Measurements from ENCODE around the gene PDXDC1. TPM values are rescaled to one million over a fixed set of nuclear protein-coding genes. Genes with fewer than 3 reads are reported as not detected.
"Not testable (repeated sequence)": the region's sequence is repeated elsewhere in the genome, so short reads cannot be mapped to it uniquely, and the experiment has no call there.

The PDXDC1 gene
- polyA plus RNA-seq, 3 donors: 96.3 to 114 (median 110) TPM

DNA sequence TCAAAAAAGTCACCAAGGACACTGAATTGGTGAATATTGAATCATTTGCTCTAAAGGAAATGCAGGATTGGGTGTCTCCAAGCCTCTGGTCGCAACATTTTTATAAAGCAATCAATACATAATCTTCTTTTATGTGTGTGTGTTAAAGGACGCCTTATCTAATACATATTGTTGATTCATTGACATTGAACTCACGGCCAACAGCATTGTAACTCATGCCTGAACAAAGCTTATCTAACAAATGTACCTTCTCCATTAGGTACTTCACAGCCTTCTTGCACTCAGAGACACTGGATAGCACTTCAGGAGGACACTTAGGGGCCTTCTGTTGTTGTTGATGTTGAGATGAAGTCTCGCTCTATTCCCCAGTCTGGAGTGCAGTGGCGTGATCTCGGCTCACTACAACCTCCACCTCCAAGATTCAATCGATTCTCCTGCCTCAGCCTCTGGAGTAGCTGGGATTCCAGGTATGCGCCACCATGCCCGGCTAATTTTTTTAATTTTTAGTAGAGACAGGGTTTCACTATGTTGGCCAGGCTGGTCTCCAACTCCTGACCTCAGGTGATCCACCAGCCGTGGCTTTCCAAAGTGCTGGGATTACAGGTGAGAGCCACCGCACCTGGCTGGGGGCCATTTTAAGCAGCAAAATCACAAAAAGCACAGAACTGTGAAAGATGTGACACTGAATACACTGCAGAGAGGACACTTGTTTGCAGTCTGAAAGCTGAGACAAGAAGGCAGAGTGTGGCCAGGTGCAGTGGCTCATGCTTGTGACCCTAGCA, 13.2 kb upstream of the PDXDC1 start:
- no peak for DNase-seq (ENCODE audit: extremely low read depth in 1 of 11, low read depth in 9 of 11, low spot score in 4 of 11)

DNA sequence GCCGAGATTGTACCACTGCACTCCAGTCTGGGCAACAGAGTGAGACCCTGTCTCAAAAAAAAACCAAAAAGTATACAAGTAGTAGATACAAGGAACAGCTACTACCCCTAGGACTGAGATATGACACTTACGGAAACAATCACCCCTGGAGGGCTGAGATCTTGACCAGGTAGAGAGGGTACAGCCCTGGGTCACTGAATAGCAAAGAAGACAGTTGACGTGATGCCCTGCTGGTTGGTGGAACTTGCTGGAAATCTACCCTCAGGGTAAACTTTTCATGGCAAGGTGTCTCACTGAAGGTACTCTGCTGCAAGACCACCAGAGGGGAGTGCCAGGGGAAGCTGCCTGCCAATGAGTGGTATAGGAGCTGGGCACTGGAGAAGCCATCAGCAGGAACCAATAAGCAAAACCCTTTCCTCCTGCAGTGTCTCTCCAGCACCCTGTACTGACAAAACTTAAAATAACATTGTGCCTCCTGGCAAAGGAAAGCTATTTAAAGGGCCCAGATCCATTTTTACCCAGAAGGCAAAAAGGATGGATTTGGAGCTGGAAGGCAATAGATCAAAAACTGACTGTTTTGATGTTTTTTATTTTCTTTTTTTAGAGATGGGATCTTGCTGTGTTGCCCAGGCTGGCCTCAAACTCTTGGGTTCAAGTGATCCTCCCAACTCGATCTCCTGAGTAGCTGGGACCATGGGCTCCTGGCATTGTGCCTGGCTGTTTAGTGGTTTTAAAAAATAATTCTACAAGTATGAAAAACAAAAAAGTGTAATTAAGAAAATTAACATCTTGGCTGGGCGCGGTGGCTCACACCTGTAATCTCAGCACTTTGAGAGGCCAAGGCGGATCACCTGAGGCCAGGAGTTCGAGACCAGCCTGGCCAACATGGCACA, 11.3 kb upstream of the PDXDC1 start:
- DNase-seq (ENCODE audit: extremely low read depth in 1 of 11, low read depth in 9 of 11, low spot score in 4 of 11): no peak

DNA sequence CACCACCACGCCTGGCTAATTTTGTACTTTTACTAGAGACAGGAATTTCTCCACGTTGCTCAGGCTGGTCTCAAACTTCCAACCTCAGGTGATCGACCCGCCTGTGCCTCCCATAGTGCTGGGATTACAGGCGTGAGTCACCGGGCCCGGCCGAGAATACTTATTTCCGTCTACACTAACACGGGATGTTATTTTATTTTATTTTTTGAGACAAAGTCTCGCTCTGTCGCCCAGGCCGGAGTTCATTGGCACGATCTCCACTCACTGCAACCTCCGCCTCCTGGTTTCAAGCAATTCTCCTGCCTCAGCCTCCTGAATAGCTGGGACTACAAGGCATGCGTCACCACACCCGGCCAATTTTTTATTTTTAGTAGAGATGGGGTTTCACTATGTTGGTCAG, 9.5 kb upstream of the PDXDC1 start:
- DNase-seq (ENCODE audit: extremely low read depth in 1 of 11, low read depth in 9 of 11, low spot score in 4 of 11): no peak

DNA sequence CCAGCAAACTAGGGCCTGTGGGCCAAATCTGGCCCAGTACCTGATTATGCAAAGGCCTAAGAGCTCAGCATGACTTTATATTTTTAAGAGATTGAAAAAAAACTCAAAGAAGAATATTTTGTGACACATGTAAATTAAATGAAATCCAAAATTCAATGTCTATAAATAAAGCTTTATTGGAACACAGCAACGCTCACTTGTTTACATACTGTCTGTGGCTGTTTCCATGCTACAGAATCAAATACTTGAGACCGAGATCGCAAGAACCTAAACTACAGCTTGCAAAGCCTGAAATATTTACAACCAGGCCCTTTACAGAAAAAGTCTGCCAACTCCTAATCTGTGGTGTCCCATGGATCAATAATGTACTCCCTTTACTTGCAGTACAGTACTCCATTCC, 5.0 kb upstream of the PDXDC1 start:
- not testable (repeated sequence) for DNase-seq (ENCODE audit: extremely low read depth in 1 of 11, low read depth in 9 of 11, low spot score in 4 of 11)

DNA sequence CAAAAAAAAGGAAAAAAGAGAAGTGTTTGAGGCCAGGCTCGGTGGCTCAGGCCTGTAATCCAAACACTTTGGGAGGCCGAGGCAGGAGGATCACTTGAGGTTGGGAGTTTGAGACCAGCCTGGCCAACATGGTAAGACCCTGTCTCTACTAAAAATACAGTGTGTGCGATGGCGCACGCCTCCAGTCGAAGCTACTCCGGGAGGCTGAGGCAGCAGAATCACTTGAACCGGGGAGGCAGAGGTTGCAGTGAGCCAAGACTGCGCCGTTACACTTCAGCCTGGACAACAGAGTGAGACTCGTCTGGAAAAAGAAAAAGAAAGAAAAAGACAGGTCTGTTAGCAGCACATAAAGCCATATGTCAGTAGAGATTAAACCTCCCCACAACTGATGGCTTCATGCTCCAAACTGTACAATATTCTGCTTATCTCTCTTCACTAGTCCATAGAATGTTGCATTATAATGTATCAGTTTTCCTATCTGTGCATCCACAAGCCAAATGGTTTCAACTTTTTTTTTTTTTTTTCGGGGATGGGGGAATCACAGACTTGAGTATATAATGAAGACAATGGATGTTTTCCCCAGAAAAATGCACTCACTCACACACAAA, 3.1 kb upstream of the PDXDC1 start:
- not testable (repeated sequence) for DNase-seq (ENCODE audit: extremely low read depth in 1 of 11, low read depth in 9 of 11, low spot score in 4 of 11)

DNA sequence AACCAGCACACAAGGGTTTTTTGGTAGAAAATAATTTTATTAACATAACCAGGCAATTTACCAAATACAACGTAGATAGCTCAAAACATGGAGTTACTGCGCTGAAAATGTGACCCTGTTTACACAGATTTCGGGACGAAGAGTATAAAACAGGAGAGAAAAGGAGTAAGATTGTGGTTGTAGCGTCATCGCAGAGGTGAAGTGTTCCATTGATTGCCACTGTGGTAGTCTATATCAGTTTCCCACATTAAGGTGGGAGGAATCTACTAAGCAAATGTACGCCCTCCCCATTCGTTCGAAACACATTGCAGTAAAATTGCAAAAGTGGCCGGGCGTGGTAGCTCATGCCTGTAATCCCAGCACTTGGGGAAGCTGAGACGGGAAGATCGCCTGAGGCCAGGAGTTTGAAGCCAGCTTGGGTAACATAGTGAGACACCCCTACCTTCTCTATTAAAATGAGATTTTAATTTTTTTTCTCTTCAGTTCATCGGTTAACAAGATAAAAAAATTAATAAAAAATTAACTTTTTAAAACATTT, 972 bp upstream of the PDXDC1 start:
- not testable (repeated sequence) for DNase-seq (ENCODE audit: extremely low read depth in 1 of 11, low read depth in 9 of 11, low spot score in 4 of 11)

DNA sequence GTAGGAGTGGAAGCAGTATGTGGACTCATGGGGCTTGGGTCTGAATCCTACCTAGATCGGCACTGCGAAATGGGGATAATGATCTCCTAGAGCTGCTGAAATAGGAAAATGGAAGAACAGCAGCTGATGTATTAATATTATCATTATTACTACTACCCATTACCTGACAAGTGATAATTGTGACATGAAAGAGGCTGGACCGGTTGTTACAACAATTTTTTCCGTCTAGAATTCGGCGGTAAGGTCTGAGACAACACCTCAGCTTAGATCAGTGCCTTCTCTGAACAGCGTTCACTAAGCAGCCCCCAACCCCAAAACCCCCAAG, 533 bp upstream of the PDXDC1 start:
- peak in 2 of 11 donors; percentile 55 to 57 for DNase-seq (ENCODE audit: extremely low read depth in 1 of 11, low read depth in 9 of 11, low spot score in 4 of 11)

DNA sequence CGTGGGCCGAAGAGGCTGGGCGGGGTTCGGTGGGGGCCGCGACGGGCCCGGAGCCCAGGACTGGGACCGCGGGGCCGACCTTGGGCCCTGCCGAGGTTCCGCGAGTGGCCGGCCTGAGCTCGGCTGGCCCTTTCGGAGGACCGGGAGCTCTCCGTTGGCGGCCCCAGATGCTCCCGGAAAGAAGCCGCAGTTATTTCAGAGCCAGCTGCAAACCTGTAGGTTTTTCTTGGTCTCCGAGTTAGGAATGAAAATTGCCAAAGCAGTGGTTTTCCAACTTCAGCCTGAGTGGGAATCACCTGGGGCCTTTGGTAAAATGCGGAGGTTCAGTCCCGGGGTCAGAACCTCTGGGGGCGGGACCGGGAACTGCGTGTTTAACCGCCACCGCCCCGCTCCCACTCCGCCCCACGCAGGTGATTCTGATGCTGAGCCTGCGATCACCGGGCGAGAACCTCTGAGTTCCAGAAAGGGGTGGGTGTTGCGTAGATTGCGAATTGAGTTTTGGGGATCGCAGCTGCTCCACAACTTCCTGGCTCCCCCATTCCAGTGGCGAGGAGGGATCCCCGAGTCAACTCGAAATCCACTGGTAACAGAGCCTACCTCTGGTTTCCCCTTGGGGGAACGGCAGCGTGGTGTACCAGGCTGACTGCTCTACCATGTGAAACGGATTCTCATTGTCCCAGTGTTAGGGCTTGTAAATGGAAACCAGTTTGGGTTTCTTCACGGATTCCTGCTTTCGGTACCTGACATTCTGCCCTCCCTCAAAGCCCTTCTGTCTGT, 780 bp downstream of the PDXDC1 start:
- DNase-seq (ENCODE audit: extremely low read depth in 1 of 11, low read depth in 9 of 11, low spot score in 4 of 11): not testable (repeated sequence)

DNA sequence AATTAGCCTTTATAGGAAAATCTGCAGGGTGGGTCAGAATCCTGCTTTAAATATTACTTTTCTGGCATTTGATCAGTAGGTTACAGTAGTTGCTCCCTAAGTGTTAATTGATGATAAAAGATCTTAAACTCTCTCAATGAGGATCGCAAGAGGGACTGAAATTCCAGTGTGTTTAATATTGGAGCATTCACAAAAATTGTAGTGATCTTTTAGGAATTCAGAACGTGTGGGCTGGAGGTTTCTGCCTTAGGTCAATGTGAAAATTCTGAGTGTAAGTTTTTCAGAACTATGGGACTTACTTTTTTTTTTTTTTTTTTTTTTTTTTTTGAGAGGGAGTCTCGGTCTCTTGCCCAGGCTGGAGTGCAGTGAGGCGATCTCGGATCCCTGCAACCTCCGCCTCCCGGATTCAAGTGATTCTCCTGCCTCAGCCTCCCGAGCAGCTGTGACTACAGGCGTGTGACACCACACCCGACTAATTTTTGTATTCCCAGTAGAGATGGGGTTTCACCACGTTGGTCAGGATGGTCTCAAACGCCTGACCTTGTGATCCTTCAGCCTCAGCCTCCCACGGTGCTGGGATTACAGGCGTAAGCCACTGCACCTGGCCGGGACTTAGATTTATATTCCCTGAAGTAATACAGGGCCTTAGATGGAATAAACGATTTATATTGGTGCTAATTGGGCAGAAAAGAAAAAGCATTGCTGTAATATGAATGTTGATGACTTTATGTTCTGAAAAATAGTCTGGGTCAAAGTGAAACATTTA, 2.3 kb downstream of the PDXDC1 start:
- not testable (repeated sequence) for DNase-seq (ENCODE audit: extremely low read depth in 1 of 11, low read depth in 9 of 11, low spot score in 4 of 11)

DNA sequence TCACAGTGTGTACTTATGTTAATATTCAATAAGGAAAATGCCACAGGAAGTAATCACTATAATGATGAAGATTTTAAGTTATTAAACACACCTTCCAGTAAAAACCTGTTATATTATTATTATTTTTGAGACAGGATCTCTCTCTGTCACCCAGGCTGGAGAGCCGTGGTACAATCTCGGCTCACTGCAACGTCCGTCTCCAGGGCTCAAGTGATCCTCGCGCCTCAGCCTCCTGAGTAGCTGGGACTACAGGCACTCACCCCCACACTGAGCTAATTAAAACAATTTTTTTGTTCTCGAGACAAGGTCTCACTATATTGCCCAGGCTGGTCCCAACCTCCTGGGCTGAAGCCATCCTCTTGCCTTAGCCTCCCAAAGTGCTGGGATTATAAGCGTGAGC, 3.5 kb downstream of the PDXDC1 start:
- DNase-seq (ENCODE audit: extremely low read depth in 1 of 11, low read depth in 9 of 11, low spot score in 4 of 11): not testable (repeated sequence)

DNA sequence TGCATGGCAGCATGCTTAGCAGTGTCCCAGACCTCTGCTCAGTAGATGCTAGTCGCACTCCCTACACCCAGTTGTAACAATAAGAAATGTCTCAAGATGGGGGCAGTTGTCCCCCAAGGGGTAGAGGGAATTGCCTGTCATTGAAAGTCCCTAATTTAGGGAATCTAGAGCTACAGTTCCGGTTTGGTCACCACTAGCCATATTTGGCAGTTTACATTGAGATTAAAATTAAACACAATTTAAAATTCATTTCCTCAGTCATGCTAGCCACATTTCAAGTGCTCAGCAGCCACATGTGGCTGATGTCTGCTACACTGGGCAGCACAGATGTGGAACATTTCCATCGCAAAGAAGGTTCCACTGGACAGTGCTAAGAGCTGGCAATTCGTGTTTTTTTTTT, 4.1 kb downstream of the PDXDC1 start:
- not testable (repeated sequence) for DNase-seq (ENCODE audit: extremely low read depth in 1 of 11, low read depth in 9 of 11, low spot score in 4 of 11)

DNA sequence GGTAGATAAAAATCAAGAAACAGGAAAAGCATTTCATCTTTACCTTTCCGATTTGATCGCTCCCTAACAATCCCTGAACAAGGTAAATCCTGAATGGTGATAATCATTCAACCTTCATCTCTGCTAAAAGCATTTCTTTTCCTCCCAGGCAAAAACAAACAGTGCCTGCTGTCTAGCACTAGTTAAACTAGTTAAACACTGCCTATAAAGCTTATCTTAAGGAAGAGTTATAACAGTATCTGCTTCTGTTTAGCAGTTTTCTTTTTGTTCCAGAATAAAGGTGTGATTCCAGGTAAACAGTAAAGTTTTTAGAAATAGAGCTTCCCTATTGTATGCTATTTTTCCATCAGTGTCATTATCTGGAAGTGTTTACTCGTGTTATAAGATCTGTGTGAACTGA, 6.4 kb downstream of the PDXDC1 start:
- DNase-seq (ENCODE audit: extremely low read depth in 1 of 11, low read depth in 9 of 11, low spot score in 4 of 11): not testable (repeated sequence)

DNA sequence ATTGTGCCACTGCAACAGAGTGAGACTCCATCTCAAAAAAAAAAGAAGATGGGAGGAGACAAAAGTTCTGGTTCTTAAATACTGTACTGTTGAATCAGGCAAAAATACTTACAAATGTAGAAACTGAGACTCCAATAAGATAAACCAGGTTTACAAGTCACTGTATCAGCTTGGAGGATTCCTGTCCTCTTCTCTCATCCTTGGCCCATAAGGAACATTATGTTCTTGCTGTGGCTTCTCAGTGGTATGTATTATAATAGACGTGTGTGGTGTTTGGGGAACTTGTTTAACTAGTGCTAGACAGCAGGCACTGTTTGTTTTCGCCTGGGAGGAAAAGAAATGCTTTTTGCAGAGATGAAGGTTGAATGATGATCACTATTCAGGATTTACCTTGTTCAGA, 7.7 kb downstream of the PDXDC1 start:
- DNase-seq (ENCODE audit: extremely low read depth in 1 of 11, low read depth in 9 of 11, low spot score in 4 of 11): not testable (repeated sequence)

DNA sequence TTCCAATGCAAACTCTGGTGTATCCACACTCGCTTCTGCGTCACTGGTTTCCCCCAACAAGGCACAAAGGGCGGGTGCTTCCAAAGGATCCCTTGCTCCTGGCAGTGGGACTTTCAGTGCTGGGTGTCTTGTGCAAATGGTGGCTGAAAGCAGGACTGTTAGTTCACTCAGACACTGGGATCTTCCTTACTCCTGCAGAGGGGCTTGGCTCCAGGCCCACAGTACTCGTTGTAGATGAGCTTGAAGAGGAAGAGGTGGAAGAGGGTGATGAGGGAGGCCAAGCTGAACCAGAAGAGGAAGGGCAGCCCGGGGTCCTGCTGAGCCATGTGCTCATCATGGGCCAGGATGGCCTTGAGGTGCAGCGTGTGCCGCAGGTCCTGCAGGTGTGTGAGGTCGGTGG, 13.3 kb downstream of the PDXDC1 start:
- not testable (repeated sequence) for DNase-seq (ENCODE audit: extremely low read depth in 1 of 11, low read depth in 9 of 11, low spot score in 4 of 11)

DNA sequence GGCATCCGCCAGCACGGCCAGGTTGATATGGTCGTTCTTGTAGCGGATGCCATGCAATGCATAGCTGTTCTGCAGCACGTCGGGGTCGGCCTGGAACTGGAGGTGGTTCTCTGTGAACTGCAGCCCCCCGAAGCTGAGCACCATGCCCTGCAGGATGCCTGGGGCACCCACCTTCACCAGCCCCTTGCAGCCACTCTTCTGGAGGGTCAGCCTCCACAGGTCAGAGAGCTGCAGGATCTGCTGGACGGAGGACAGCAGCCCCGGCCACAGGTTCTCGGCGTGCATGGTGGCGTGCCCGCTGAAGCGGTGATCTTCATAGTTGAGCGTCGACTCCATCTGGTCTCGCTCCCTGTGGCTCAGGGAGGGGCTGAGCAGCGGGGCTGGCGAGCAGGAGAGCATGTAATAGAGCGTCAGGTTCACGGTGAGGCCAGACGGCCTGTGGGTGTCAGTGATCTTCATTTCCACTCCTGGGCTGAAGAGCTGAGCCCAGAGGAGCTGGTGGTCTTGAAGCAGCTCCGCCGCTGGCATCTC, 13.9 kb downstream of the PDXDC1 start:
- not testable (repeated sequence) for DNase-seq (ENCODE audit: extremely low read depth in 1 of 11, low read depth in 9 of 11, low spot score in 4 of 11)

DNA sequence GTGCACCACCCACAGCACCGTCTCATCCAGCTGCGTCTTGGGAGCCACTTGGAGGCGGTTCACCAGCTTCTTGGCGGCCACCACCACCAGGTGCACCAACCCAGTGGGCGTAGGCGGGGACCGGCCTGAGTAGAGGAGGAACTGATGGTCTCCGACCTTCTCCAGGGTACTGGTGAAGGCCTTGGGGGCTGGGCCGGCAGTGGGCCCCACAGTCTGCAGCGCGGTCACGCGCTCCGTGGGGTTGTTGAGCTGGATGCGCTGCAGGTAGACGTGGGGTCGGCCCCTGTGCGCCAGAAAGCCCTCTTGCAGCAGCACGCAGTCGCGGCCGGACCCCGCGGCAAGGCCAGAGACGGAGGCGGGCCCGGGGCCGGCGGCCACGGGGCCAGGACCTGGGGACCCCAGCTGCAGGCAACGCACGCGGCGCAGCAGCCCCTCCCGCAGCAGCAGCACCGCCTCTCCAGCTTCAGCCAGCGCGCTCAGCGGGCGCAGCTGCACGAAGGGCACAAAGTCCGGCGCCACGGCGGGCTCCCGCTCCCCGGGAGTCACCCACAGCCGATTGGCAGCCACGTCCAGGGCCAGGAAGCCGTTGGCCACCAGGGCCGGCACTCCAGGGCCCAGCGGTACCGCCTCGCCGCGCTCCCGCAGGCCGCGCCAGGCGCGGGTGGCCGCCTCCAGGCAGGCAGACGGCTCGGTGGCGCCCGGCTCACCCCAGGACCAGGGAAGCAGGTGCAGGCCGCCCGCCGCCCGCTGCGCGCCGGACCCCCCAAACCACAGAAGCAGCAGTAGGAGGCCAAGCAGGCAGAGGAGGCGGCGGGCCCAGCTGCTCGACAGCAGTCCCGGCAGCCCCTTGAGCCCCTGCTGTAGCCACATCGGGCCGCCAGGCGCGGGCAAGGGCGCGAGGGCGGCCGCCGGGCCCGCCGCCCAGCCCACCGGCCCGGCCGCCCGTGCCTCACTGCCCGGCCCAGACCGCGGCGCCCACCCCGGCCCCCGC, 14.8 kb downstream of the PDXDC1 start:
- not testable (repeated sequence) for DNase-seq (ENCODE audit: extremely low read depth in 1 of 11, low read depth in 9 of 11, low spot score in 4 of 11)

All from renal cortex interstitium (tissue), 11 donors.